HG02763 (cell line): ENCODE results near the gene RYR2.

Experiments used
- ATAC-seq: cut with Tn5 transposase; IDR thresholded peaks from one replicate; pipeline ENCODE4 v1.9.1; 2021; ENCODE audit warnings: mild to moderate bottlenecking, moderate library complexity; ENCODE audit not compliant: unreplicated experiment

RYR2 gene

GRCh38 chr1:237031480-237031879 is 10.5 kb upstream of the RYR2 start:
- ATAC-seq, result no peak

GRCh38 chr1:237032029-237032428 is 10.0 kb upstream of the RYR2 start:
- peak; percentile 86 for ATAC-seq

GRCh38 chr1:237033061-237033460 is 8.9 kb upstream of the RYR2 start:
- no peak for ATAC-seq

- no peak for ATAC-seq
These were observed 8.2 kb upstream of the RYR2 start for GRCh38 chr1:237033804-237034203.

- ATAC-seq, result no peak
These were observed 6.2 kb upstream of the RYR2 start for GRCh38 chr1:237035759-237036158.

- ATAC-seq, result no peak
These were observed 3.8 kb upstream of the RYR2 start for GRCh38 chr1:237038211-237038610.

- no peak for ATAC-seq
These were observed 1.2 kb upstream of the RYR2 start for GRCh38 chr1:237040823-237041222.

- no peak for ATAC-seq
These were observed 556 bp upstream of the RYR2 start for GRCh38 chr1:237041461-237041794.

- no peak for ATAC-seq
These were observed 525 bp downstream of the RYR2 start for GRCh38 chr1:237042526-237042891.

GRCh38 chr1:237042892-237043576 is 1.1 kb downstream of the RYR2 start:
- no peak for ATAC-seq

- ATAC-seq, result no peak
These were observed 2.1 kb downstream of the RYR2 start for GRCh38 chr1:237043846-237044636.

GRCh38 chr1:237045278-237046016 is 3.5 kb downstream of the RYR2 start:
- ATAC-seq, result no peak

GRCh38 chr1:237048803-237049202 is 6.8 kb downstream of the RYR2 start:
- no peak for ATAC-seq

- no peak for ATAC-seq
These were observed 8.2 kb downstream of the RYR2 start for GRCh38 chr1:237050185-237050584.

- ATAC-seq, result no peak
These were observed 8.9 kb downstream of the RYR2 start for GRCh38 chr1:237050915-237051314.

GRCh38 chr1:237054313-237054712 is 12.3 kb downstream of the RYR2 start:
- no peak for ATAC-seq

GRCh38 chr1:237058470-237058869 is 16.5 kb downstream of the RYR2 start:
- no peak for ATAC-seq

- no peak for ATAC-seq
These were observed 17.3 kb downstream of the RYR2 start for GRCh38 chr1:237059244-237059643.

GRCh38 chr1:237062976-237063375 is 21.0 kb downstream of the RYR2 start:
- no peak for ATAC-seq

GRCh38 chr1:237065903-237066302 is 23.9 kb downstream of the RYR2 start:
- no peak for ATAC-seq

GRCh38 chr1:237070519-237070918 is 28.5 kb downstream of the RYR2 start:
- no peak for ATAC-seq
